Activated T-cell treated with anti-CD3 and anti-CD28 coated beads for 24 hours (primary cell): Measurements from ENCODE around the gene STOX2.

Experiments used
- DNase-seq: peaks from one replicate; pipeline ENCODE4 v3.0.0-alpha.2; 2020; ENCODE audit warnings: low read depth

The STOX2 gene, protein sequence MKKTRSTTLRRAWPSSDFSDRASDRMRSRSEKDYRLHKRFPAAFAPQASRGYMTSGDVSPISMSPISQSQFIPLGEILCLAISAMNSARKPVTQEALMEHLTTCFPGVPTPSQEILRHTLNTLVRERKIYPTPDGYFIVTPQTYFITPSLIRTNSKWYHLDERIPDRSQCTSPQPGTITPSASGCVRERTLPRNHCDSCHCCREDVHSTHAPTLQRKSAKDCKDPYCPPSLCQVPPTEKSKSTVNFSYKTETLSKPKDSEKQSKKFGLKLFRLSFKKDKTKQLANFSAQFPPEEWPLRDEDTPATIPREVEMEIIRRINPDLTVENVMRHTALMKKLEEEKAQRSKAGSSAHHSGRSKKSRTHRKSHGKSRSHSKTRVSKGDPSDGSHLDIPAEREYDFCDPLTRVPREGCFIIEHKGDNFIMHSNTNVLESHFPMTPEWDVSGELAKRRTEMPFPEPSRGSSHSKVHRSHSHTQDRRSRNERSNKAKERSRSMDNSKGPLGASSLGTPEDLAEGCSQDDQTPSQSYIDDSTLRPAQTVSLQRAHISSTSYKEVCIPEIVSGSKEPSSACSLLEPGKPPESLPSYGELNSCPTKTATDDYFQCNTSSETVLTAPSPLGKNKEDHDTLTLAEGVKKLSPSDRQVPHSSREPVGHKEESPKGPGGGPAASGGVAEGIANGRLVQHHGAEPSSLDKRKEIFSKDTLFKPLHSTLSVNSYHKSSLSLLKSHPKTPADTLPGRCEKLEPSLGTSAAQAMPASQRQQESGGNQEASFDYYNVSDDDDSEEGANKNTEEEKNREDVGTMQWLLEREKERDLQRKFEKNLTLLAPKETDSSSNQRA (N-terminal part only)

DNA sequence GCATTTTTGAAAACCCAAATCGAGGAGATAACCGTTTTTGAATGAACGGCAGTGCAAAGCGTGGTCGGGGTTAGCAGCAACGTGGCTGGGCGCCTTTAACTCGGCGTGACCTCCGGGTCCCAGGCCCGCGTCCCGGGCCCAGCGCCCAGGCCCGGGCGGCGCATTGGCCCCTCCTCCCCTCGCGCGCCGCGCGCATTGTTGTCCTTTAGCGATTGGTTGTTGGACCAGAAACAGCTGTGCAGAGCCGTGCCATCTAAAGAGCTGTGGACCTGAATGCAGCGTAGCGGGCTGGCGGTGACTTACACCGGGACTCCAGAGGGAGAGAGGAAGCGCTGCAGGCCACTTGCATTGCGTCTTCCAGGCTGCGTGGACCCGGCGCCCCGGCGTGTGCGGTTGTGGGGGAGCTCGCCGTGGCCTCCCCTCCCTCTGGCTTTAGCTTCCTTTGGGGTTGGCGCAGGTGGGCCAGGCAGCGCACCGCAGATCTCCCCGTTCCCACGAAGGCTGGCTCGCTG is at the start of gene STOX2:
STOX2 (plus strand) TSS at position 227 of the 512 bp plus-strand sequence. CDS start 1,484 bp downstream, outside the sequence.
- DNase-seq = no peak

DNA sequence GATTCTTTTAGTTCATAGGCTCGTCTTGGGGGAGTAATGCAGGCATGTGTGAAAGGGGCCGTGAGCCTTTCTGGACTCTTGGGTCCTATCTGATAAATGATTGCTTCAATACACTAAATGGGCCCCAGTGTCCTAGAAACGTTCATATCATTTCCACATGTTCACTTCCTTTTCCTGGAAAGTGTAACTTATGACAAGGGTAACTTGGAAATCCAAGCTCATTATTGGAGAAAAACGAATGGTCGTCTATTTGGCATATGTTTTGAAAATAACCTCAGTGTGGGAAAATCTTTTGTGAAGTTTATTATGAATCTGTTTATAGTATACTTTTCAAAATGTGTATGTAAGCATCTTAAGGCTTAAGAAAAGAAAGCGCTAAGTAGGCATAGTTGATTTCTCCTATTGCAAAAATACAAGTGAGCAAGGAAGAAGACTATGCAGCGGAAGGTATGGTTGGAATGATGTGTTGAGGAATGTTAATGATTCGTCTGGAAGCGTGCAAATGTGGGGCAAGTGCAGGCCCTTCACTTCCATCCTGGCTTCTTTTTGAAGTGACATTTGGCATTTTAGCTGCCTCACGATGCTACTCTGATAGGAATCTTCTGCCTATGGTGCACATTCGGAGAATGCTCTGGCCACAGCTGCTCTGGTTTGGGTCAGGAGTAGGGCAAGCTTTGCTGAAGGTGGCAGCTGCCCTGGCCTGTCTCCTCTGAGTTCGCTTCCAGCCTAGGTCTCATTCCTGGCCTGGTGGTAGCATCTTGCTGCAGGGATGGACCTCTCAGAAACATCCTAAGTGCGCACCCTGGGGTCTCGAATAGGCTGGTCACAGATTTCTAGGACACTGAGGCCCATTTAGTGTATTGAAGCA is 49.5 kb upstream of the STOX2 start:
- DNase-seq = no peak

DNA sequence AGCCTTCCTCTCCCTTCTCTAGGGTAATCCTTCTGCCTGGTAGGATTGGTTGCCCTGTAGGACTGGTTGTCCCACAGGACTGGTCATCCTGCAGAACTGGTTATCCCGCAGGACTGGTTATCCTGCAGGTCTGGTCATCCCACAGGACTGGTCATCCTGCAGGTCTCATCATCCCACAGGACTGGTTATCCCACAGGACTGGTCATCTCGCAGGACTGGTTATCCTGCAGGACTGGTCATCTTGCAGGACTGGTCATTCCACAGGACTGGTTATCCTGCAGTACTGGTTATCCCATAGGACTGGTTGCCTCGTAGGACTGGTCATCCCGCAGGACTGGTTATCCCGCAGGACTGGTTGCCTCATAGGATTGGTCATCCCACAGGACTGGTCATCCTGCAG is 48.1 kb upstream of the STOX2 start:
- DNase-seq = no peak

DNA sequence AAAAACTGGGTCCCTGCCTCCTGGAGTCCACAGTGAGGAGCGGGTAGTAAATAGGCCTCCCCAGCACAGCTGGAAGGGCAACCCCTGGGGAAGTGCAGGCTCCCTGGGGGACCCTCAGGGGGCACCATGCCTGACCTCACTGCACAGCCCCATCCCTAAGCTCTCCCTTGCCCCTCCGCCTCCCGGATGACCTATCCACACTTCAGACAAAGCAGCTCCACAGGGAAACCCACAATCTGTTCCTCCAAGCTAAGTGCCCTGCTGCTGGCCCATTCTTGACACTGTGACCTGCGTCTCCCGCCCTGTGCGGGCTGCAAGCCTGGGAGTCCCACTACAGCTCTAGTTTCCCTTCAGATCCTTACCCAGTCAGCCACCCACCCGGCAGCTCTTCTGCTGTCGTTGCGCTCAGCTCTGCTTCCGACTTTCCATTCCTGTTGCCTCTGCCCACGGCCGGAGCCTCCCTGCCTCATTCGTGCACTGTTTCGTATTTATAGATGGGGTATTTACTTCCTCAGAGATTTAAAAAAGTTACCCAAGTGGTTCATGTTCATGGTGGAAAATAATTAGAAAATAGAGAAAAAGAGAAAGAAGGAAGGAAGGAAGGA is 47.0 kb upstream of the STOX2 start:
- DNase-seq = no peak

DNA sequence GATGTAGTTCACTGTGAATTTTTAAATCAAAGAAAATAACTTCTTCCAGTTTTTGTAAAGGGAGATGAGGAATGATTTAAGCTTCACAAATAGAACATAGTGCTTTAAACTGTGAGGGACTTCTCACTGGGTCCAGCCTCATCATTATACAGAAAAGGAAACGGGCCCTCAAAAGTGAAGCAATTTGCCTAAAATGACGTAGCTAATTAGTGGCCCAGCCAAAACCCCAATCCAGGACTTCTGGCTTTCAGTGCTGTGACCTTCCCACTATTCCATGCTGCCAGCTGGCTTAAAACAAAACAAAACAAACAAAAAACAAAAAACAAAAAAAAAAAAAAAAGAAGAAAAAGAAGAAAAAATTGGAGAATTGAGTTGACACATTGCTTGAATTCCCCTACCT is 45.0 kb upstream of the STOX2 start:
- DNase-seq = no peak

DNA sequence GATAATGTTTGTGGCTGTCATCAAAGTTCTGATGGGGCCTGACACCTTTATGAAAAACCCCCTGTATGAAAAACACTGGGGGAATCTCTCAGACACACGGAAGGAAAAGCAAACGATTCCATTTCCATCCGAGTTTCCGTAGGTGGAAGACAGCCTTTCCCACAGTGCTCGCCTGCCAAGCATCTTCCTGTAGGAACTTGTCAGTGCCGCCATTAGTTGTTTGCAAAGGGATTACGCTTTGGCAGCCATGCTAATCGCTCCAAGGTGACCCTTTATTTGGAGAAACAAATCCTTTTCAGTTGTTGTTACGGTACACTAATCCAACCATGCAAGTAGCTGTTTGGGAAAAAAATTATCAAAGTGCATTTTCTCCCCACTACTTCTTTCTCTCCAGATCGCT is 44.4 kb upstream of the STOX2 start:
- DNase-seq = no peak

DNA sequence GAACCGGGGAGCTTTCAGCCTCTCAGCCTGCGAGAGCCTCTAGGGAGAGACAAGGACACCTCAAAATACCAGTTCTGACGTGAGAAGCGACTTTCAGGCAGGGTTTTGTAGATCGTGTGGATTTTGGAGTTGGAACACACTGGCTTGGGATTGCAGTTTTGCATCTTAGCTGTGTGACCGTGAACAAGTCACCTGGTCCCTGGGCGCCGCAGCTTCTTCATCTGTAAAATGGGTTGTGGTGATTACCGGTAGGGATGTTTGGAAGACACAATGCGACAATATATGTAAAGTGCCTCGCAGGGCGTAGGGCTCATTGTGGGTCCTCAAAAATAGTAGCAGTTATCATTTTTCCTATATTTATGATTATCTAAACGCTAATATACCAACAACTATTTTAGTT is 43.7 kb upstream of the STOX2 start:
- no peak for DNase-seq

DNA sequence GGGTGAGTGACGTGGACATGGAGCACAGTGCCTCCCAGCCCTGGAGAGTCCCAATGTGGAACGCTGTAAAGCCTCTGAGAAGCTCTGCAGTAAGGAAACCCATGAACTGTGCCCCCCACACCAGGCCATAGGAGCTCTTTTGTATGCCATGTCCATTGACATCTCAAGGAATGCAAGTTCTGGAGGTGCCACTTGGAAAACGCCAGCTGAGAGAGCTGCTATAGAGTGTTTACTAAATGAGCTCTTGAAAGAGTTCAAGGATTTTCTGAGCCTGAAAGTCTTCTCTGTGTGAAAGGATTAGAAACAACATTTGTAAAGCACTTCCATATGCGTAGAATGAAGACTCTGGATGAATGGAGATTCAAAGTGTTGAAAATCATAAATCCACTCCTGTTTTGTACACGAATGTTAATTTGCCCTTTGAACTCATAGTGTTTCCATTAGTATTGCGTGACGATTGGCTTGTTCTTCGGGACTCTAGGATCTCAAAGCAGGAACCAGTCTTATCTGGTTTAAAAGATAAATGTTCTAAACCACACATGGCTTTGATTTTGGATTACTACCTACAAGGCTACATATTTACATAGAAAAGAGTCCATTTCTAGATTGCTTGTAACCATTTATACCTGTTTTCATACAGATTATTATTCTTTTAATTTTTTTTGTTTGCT is 41.8 kb upstream of the STOX2 start:
- no peak for DNase-seq

DNA sequence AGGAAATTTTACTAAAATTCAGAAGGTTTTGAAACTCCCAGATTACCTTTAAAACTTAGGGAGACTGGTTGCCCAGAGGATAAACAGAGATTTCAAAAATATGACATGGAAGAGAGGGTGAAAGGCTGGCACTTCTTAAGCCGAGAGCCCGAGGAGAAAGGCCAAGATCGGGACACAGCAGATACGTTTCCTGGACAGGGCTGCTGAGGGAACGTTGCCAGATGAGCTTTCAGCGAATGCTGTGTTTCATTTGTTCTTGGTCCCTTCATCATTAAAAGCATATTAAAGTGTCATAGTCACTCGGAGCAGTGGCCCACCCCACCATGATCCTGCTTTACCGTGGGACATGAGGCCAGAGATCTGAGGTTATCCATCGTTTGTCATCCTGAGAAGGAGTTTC is 37.9 kb upstream of the STOX2 start:
- DNase-seq = no peak

DNA sequence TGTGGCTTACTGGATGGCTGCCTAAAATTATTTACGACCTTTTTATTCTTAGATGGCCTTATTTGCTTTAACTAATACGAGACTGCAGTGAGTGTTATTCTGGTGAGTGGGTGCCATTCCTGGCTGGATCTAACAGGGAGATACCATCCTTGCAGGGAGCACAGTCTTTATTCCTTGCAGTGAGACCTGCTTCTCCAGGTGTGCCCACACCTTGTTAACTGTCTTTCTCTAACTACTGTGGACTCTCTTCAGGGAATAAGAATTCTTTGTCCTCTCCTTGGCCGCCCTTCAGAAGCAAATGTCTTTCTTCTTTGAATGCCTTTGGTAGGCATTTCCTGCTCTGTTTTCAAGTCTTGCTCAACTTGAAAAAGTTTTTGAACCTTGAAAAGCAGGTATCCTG is 34.1 kb upstream of the STOX2 start:
- DNase-seq = no peak

DNA sequence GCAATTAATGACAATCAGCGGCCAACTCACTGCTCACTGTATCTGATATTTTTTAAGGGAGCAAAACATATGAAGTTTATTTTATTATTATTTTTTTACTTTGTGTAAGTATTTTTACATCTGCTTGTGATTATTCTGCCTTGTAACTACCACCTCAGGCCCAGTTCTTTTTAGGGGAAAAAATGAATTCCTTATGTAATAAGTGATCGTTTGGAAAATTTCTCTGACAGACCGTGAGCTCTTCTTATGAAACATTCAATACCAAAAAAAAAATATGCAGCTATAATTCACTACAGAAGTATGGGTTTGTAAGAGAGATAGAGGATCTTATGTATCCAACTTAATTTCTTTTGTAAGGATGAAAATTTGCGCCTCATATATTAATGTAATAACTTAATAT is 33.5 kb upstream of the STOX2 start:
- no peak for DNase-seq

DNA sequence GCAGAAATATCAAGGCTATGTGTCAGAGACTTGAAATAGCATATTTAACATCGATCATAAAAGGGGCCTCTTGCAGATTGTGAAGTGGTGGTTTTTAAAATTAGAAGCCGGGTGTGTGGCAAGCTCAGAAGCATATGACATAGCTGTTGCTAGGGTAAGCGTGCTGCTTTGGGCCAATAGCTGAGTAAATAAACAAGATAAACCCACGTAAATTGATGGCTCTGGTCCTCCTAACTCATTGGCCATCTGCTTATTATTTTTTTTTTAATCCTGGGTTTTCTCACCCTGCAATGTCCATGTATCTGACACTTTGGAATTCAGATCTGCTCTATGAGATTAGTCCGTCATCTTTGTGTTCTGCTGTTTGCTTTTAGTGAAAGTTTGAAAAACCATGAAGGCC is 32.6 kb upstream of the STOX2 start:
- DNase-seq = no peak

DNA sequence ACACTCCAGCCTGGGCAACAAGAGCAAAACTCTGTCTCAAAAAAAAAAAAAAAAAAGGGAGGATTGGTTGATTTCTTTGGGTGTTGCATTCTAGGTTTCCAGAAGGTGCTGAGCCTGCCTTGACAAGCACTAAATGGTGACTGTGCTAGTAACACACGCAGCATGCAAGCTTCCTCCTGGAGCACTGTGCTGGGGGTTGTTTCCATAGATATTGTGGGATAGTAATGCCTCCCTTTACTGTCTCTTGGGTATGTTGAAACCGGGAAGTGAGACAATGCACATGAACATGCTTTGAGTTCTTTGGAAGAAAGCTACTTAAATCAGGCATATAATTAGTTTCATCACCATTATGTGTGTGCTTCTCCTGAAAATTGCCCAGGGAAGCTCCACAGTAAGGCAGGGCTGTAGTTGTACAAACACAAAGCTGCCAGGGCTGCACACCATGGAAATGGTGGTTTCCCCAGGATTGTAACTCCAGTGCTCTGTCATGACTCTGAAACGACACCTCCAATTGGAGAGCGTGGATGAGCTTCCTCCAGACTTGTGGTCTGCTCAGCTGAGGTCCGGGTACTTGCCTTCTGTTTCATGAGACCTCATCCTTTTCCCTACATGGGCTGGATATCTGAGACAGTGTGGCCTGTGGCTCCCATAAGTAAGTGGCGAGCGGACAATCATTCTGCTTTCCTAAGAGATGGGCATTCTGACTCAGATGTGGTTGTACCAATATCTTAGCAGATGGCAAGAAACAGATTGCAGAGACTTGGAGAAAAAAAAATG is 31.5 kb upstream of the STOX2 start:
- no peak for DNase-seq

DNA sequence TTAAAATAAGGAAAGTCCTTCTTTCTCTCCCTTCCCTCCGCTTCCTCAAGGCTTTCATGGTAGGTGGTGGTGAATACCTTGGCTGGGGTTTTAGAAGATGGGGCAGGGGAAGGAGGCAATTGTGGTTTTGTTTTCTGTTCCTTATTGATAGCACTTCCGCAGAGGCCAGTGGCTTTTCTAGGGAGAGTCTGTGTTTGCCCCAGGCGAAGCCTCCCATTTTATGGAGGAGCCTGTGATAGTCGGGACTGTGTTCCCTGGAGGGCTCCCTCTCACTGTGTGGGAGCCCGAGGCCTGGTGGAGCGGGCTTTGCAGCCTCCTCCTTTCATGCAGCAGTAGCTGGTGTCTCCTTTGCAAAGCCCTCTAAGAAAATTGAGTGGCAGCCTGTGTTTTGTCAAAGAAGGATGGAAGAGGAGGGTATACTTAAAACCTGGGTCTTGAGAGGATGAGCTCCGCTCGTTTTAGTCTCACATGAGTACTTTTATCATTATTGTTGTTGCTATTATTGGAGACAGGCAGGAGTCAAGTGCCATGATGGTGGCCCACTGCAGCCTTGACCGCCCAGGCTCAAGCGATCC is 29.8 kb upstream of the STOX2 start:
- DNase-seq = no peak

DNA sequence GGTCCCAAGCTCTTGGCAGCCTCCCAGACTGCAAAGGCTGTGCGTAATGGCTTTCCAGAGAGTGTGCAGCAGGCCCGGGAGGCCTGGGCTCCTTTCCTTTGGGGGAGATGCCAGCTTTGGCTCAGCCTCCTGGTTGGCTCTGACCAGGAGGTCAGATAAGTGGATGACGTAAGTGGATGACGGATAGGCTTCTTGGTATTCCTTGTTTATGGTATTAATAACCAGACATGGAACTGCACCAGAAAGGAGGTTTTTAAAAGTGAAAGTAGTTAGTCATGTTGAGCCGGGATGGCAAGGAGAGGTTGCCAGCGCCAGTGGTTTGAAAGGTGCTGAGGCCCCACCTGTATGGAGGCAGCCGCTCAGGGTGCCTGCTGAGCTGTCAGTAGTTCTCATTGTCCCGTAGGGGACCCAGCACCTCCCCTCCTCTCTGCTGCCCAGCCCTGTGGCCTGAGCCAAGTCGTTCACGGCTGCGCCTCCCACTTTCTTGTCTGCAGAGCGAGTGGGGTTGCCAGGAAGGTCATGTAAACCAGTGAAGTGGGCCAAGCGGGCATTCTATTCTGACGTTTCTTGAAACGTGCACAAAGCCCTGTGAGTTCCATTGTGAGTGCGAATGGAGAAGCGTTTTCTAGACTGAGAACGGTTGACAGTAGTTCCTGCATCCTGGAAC is 28.7 kb upstream of the STOX2 start:
- no peak for DNase-seq

DNA sequence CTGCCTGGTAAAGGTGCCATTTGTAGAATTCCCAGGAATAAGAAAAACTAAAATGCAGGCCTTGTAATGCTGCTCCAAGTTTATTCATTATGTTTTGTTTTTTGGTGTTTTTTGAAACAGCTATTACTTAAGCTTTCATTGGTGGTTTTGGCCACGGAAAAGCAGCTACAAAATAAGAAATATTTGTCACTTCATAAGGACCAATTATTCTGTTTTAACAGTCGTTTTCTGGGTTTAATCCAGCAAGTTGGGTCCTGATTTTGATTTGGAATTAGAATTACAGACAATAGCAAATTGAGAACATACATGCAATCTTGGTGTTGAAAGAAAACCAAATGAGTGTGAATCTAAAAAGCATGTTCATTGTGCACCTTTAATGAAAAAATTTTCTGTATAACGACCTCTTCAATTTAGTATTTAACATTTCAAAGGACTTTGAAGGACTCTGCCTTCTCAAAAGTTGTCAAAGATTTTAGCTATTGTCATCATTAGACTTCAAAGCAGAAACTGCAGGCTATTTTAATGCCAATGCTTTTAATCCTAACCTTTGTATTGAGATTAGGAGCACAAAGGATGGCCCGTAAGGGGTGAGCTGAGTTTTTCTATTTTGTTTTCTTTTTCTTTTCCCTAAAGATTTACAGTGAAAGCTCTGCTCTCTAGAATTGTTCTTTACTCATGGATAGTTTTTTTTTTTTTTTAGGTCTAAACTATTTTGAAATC is 26.7 kb upstream of the STOX2 start:
- DNase-seq = no peak

DNA sequence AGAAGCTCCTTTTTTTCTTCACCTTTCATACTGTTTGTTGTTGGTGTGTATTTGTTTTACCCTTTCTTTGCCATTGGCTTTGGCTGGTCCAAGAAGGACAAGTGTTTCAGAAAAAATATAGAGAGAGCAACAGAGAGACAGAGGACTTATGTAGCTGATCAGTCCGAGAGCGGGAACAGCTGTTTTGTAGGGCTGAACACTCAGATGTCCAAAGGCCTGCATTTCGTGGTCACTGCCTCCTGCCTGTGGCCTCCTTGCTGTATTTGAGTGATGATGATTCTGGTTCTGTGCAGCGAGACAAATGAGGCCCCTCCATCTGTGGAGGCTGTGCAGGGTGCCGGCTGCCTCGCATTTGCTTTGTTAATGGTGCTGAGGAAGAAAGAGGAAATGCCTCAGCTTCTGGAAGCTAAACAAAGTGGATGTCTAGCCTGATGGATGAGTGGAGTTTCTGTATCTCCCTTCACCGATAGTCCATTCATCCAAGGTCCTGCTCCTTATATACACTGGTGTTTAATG is 19.8 kb upstream of the STOX2 start:
- DNase-seq = no peak

DNA sequence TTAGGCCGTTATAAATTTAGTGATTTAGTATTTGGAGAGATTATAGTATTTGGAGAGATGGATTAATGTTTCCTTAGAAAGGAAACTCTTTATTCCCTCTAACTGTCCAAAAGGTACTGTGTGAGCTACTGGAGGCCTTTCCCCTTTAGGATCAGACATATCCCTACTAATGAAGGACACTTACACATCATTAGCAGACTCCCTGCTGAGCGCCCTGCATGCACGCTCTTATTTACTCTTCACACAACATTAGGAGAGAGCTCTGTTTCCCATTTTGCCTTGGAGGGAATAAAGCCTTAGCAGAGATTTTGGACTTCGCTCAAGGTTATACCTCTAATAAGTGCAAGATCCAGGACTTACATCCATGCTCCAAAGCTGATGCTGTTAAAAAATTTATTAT is 17.8 kb upstream of the STOX2 start:
- DNase-seq = no peak

DNA sequence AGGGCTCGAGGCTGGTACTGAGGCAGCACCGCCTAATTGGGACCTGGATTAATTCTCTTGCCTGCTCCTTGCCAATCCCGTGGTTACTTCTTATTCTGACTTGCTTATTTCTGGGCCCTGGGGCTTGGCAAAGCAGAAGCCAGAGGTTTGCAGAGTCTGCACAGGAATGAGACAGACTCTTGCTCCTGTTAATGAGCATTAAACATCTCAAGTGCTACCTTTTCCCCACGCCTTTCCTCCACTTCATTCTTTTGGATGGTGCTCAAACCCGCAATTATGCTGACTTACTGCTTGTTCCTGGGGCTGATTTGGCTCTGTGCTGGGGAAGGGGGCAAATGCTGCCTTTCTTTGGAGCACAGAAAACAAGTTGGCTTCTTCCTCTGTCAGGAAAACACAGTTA is 16.5 kb upstream of the STOX2 start:
- no peak for DNase-seq
